GM12878 (cell line): Measurements from ENCODE around the gene ATP13A1. TPM values are rescaled to one million over a fixed set of nuclear protein-coding genes. Genes with fewer than 3 reads are reported as not detected.

ENCODE experiments used
- ATF2 ChIP-seq: IDR thresholded peaks from 2 replicates; pipeline ENCODE4 v1.6.1; 2012; ENCODE audit warnings: low read length, inconsistent platforms
- CBFB ChIP-seq: IDR thresholded peaks from 2 replicates; pipeline ENCODE4 v1.6.1; 2016; ENCODE audit warnings: antibody characterized with exemption, low read depth
- CBX3 ChIP-seq: fragments of 200-600 bp; sonication (generic); IDR thresholded peaks from 2 replicates; pipeline ENCODE4 v1.6.1; 2016; ENCODE audit warnings: low read depth, borderline replicate concordance
- CHD2 ChIP-seq: IDR thresholded peaks from 2 replicates; pipeline ENCODE4 v1.6.1; 2011; ENCODE audit warnings: low read depth, low read length, improper control_type of control experiment, borderline replicate concordance
- ELK1 ChIP-seq: IDR thresholded peaks from 2 replicates; pipeline ENCODE4 v1.6.1; 2012; ENCODE audit warnings: low read depth, low read length, improper control_type of control experiment
- ESRRA ChIP-seq: IDR thresholded peaks from 2 replicates; pipeline ENCODE4 v1.6.1; 2012; ENCODE audit warnings: mild to moderate bottlenecking, low read length, improper control_type of control experiment
- FOS ChIP-seq: IDR thresholded peaks from 3 replicates; pipeline ENCODE4 v1.6.1; 2011; ENCODE audit warnings: borderline replicate concordance; ENCODE audit not compliant: insufficient read length; ENCODE audit errors: extremely low read depth
- GABPA ChIP-seq: IDR thresholded peaks from 2 replicates; pipeline ENCODE4 v1.6.1; 2014; ENCODE audit warnings: antibody characterized with exemption, low read depth, mild to moderate bottlenecking, inconsistent platforms
- GATAD2B ChIP-seq: fragments of 450-650 bp; conservative IDR thresholded peaks from 2 replicates; pipeline ENCODE4 v1.6.1; 2017; ENCODE audit warnings: low read depth, mild to moderate bottlenecking, moderate library complexity
- HDGF ChIP-seq: fragments of 450-650 bp; IDR thresholded peaks from 2 replicates; pipeline ENCODE4 v1.6.1; 2016; ENCODE audit warnings: antibody characterized with exemption
- POLR2A ChIP-seq: IDR thresholded peaks from 2 replicates; pipeline ENCODE4 v1.6.1; 2011; ENCODE audit warnings: low read depth, mild to moderate bottlenecking, low read length
- RAD51 ChIP-seq: fragments of 450-650 bp; IDR thresholded peaks from 2 replicates; pipeline ENCODE4 v1.6.1; 2016; ENCODE audit warnings: moderate library complexity, mild to moderate bottlenecking, inconsistent platforms
- RFX5 ChIP-seq: IDR thresholded peaks from 2 replicates; pipeline ENCODE4 v1.6.1; 2011; ENCODE audit warnings: low read depth, low read length, improper control_type of control experiment
- SKIL ChIP-seq: fragments of 450-650 bp; IDR thresholded peaks from 2 replicates; pipeline ENCODE4 v1.6.1; 2017; ENCODE audit warnings: mild to moderate bottlenecking, low read depth, inconsistent platforms; ENCODE audit not compliant: poor library complexity, severe bottlenecking
- SPI1 ChIP-seq: IDR thresholded peaks from 2 replicates; pipeline ENCODE4 v1.6.1; 2011; ENCODE audit warnings: low read depth, mild to moderate bottlenecking, low read length, moderate library complexity, borderline replicate concordance; ENCODE audit not compliant: insufficient read depth
- SREBF1 ChIP-seq: IDR thresholded peaks from 2 replicates; pipeline ENCODE4 v1.6.1; 2012; ENCODE audit warnings: mild to moderate bottlenecking, low read length
- SUPT20H ChIP-seq: IDR thresholded peaks from 2 replicates; pipeline ENCODE4 v1.6.1; 2011; ENCODE audit warnings: low read depth, mild to moderate bottlenecking, low read length, moderate library complexity, borderline replicate concordance; ENCODE audit not compliant: control insufficient read depth
- TCF12 ChIP-seq: IDR thresholded peaks from 2 replicates; pipeline ENCODE4 v1.6.1; 2011; ENCODE audit warnings: low read depth, mild to moderate bottlenecking, low read length
- TCF7 ChIP-seq: IDR thresholded peaks from 2 replicates; pipeline ENCODE4 v1.6.1; 2014; ENCODE audit warnings: antibody characterized with exemption, borderline replicate concordance
- ZSCAN29 ChIP-seq: fragments of 450-650 bp; IDR thresholded peaks from 2 replicates; pipeline ENCODE4 v1.6.1; 2017; ENCODE audit warnings: mild to moderate bottlenecking, moderate library complexity
- polyA plus RNA-seq, 11 experiments: library from polyadenylated mRNA; depleted of rRNA in 4 of 11; unstranded in 6 of 11; stranded (reverse) in 5 of 11; fragments of >200 nt; fragmentation: Nextera tagmentation in 4 of 11; fragmentation: Illumina TruSeq in 1 of 11; extraction: Ambion mirVana in 4 of 11; extraction: Trizol in 1 of 11; gene quantifications; 1 replicate in 1 of 11; 2 replicates in 10 of 11; pipeline versions ENCODE4 v1.2.1 to v1.2.3, GENCODE V29; 2011 to 2016; ENCODE audit warnings: inconsistent platforms in 2 of 11, missing spikeins in 2 of 11, low read depth in 1 of 11
- total RNA-seq, 4 experiments: library from RNA; depleted of rRNA in 3 of 4; stranded (reverse); fragments of >200 nt in 3 of 4; fragmentation: Illumina TruSeq in 1 of 4; extraction: Trizol in 1 of 4; gene quantifications; 2 replicates each; pipeline versions ENCODE4 v1.2.1 to v1.2.3, GENCODE V29; 2013 to 2021
- TF ChIP-seq, protein P1 (sequence below): fragments of 450-650 bp; IDR thresholded peaks from 2 replicates; pipeline ENCODE4 v1.6.1; 2016; ENCODE audit warnings: mild to moderate bottlenecking
- TF ChIP-seq, protein P2 (sequence below): IDR thresholded peaks from 2 replicates; pipeline ENCODE4 v1.6.1; 2011; ENCODE audit warnings: mild to moderate bottlenecking, low read depth, low read length, moderate library complexity; ENCODE audit not compliant: insufficient replicate concordance
- TF ChIP-seq, protein P3 (sequence below): IDR thresholded peaks from 2 replicates; pipeline ENCODE4 v1.6.1; 2012; ENCODE audit warnings: low read depth, low read length, improper control_type of control experiment

The ATP13A1 gene
- total and polyA plus RNA-seq, 10 of the 15 experiments (the other 5 are each of a cell fraction or from before 2014, with no cell fraction given): 0.37 to 91.0 (median 29.8) TPM

DNA sequence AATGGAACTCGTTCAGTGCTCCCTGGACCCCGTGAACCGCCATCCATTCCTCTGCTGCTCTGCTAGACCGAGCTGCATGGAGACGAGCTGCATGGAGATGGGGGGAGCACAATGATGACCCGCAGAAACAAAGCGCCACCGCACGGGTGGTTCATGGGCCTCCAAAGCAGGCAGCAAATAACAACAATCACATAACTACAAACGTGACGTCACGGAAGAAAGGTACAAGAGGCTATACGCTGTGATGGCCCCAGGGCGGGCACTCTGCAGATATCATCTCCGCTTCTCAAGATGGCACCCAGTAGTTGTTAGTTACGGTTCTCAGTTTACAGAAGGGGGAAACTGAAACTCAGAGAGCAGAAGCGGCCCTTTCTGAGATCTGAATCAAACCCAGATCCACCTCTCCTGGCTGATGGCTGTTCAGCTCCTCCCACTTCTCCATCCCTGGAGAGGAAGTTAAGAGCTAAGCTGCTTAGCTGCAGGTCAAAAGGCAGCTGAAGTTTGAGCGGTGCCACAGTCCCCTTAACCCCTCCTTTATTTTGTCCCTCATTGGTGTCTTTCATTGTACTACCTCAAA is 1.7 kb downstream of the ATP13A1 start (continued):
- TF ChIP-seq GABPA: no peak
- no peak for TF ChIP-seq TCF7
- TF ChIP-seq ESRRA: no peak
- no peak for TF ChIP-seq ZSCAN29
- peak; percentile 25 for TF ChIP-seq SKIL
- TF ChIP-seq CHD2: 0 out of 2 replicates have a peak, but pooled peaks have one; percentile 6
- no peak; the same call in 1 of the 2 replicates for TF ChIP-seq RFX5
- TF ChIP-seq, protein P1, sequence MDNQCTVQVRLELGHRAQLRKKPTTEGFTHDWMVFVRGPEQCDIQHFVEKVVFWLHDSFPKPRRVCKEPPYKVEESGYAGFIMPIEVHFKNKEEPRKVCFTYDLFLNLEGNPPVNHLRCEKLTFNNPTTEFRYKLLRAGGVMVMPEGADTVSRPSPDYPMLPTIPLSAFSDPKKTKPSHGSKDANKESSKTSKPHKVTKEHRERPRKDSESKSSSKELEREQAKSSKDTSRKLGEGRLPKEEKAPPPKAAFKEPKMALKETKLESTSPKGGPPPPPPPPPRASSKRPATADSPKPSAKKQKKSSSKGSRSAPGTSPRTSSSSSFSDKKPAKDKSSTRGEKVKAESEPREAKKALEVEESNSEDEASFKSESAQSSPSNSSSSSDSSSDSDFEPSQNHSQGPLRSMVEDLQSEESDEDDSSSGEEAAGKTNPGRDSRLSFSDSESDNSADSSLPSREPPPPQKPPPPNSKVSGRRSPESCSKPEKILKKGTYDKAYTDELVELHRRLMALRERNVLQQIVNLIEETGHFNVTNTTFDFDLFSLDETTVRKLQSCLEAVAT: peak; percentile 99
- peak; percentile 80 for TF ChIP-seq POLR2A
- TF ChIP-seq, protein P2, sequence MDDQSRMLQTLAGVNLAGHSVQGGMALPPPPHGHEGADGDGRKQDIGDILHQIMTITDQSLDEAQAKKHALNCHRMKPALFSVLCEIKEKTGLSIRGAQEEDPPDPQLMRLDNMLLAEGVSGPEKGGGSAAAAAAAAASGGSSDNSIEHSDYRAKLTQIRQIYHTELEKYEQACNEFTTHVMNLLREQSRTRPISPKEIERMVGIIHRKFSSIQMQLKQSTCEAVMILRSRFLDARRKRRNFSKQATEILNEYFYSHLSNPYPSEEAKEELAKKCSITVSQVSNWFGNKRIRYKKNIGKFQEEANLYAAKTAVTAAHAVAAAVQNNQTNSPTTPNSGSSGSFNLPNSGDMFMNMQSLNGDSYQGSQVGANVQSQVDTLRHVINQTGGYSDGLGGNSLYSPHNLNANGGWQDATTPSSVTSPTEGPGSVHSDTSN: no peak
- TF ChIP-seq SREBF1: no peak
- peak; percentile 89 for TF ChIP-seq SPI1
- no peak for TF ChIP-seq CBX3
- TF ChIP-seq, protein P3, sequence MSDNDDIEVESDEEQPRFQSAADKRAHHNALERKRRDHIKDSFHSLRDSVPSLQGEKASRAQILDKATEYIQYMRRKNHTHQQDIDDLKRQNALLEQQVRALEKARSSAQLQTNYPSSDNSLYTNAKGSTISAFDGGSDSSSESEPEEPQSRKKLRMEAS: peak; percentile 8; the same call in 1 of the 2 replicates
- TF ChIP-seq ELK1: no peak; the same call in 1 of the 2 replicates
- 0 out of 2 replicates have a peak, but pooled peaks have one; percentile 28 for TF ChIP-seq CBFB
- TF ChIP-seq ATF2: 0 out of 2 replicates have a peak, but pooled peaks have one; percentile 58
- no peak for TF ChIP-seq GATAD2B
- no peak for TF ChIP-seq FOS
- no peak for TF ChIP-seq TCF12
- peak; percentile 63; the same call in 1 of the 2 replicates for TF ChIP-seq HDGF
- no peak for TF ChIP-seq RAD51
- TF ChIP-seq SUPT20H: no peak
